ENCODE data around the gene SLC27A3.
A peak's percentile ranks its signal among the peaks of the same experiment; 100 is the strongest.
"Not testable (repeated sequence)": the region's sequence is repeated elsewhere in the genome, so short reads cannot be mapped to it uniquely, and the experiment has no call there.

SLC27A3 gene

GRCh38 chr1:153763365-153764225 is 11.6 kb upstream of the SLC27A3 start:
- DNase-seq (ENCODE audit: low spot score) = no peak

GRCh38 chr1:153764310-153764709 is 10.9 kb upstream of the SLC27A3 start:
- DNase-seq (ENCODE audit: low spot score) = no peak

GRCh38 chr1:153766663-153767062 is 8.5 kb upstream of the SLC27A3 start:
- DNase-seq (ENCODE audit: low spot score) = not testable (repeated sequence)

- no peak for DNase-seq (ENCODE audit: low spot score)
Observed at GRCh38 chr1:153767519-153767918, 7.7 kb upstream of the SLC27A3 start.

GRCh38 chr1:153768316-153769181 is 6.7 kb upstream of the SLC27A3 start:
- no peak for DNase-seq (ENCODE audit: low spot score)

GRCh38 chr1:153769221-153769620 is 6.0 kb upstream of the SLC27A3 start:
- DNase-seq (ENCODE audit: low spot score) = no peak

GRCh38 chr1:153770797-153771196 is 4.4 kb upstream of the SLC27A3 start:
- no peak for DNase-seq (ENCODE audit: low spot score)

GRCh38 chr1:153771261-153771660 is 3.9 kb upstream of the SLC27A3 start:
- DNase-seq (ENCODE audit: low spot score) = no peak

- DNase-seq (ENCODE audit: low spot score) = peak; percentile 76
Observed at GRCh38 chr1:153771841-153772593, 3.2 kb upstream of the SLC27A3 start.

- no peak for DNase-seq (ENCODE audit: low spot score)
Observed at GRCh38 chr1:153773096-153773921, 1.9 kb upstream of the SLC27A3 start.

GRCh38 chr1:153774026-153774595 is 1.1 kb upstream of the SLC27A3 start:
- DNase-seq (ENCODE audit: low spot score) = no peak

- peak; percentile 88 for DNase-seq (ENCODE audit: low spot score)
Observed at GRCh38 chr1:153775458-153776327, 486 bp downstream of the SLC27A3 start.

GRCh38 chr1:153776352-153776751 is 1.1 kb downstream of the SLC27A3 start:
- no peak for DNase-seq (ENCODE audit: low spot score)

- DNase-seq (ENCODE audit: low spot score) = no peak
Observed at GRCh38 chr1:153776845-153777370, 1.7 kb downstream of the SLC27A3 start.

- no peak for DNase-seq (ENCODE audit: low spot score)
Observed at GRCh38 chr1:153777648-153778047, 2.4 kb downstream of the SLC27A3 start.

GRCh38 chr1:153778051-153778823 is 3.0 kb downstream of the SLC27A3 start:
- DNase-seq (ENCODE audit: low spot score) = no peak

- no peak for DNase-seq (ENCODE audit: low spot score)
Observed at GRCh38 chr1:153778824-153779519, 3.8 kb downstream of the SLC27A3 start.

Data from iPS-NIHi11 (cell line).